ENCODE results near the gene MRPS23.

Gene MRPS23

GRCh38 chr17:57794841-57795240 is 55.0 kb downstream of the MRPS23 start:
- no peak for DNase-seq (ENCODE audit: low spot score)

- DNase-seq (ENCODE audit: low spot score) = no peak
Observed at GRCh38 chr17:57788725-57789124, 61.1 kb downstream of the MRPS23 start.

- DNase-seq (ENCODE audit: low spot score) = no peak
Observed at GRCh38 chr17:57785022-57785421, 64.8 kb downstream of the MRPS23 start.
